Left colon (tissue), 2 donors: ENCODE data around the gene ARID1A. TPM values are rescaled to one million over a fixed set of nuclear protein-coding genes. Genes with fewer than 3 reads are reported as not detected.

Source experiments
- ATAC-seq: fragments of 200-7000 bp; cut with Tn5 transposase; one replicate; pipeline ENCODE4 v1.9.1; 2020; ENCODE audit warnings: mild to moderate bottlenecking, moderate library complexity
- DNase-seq, 2 donors: peaks; one replicate each; pipeline ENCODE4 v3.0.0-alpha.2; 2020
- intact Hi-C, 2 donors: fragments of 100-400 bp; cut with DNase I in 1 of 2; cut with micrococcal nuclease in 1 of 2; formaldehyde crosslinking; loops; one replicate each; pipeline versions ENCODE4 v1.11.2 to v1.14.0; 2022; cut with DNase I, micrococcal nuclease
- total RNA-seq, 2 donors: library from RNA; stranded (reverse); fragmentation: NEBNext Ultra II Directional; extraction: Animal tissue kit (Norgen Biotek cat#: 25700); gene quantifications; one replicate each; pipeline ENCODE4 v1.2.1, GENCODE V29; 2021
- donor health status: DM: no; HTN: no; CAD: no.
- donor health status: DM: yes; HTN: yes; CAD: no.

ARID1A gene
- total RNA-seq, 2 donors from 2014 or later = 60.2 to 61.4 TPM

GRCh38 chr1:26745191-26745590 is 49.4 kb downstream of the ARID1A start:
- DNase-seq (no peak), ATAC-seq (no peak)
- intact Hi-C loops = no loop called here

GRCh38 chr1:26747048-26747447 is 51.2 kb downstream of the ARID1A start:
- no peak for DNase-seq
- ATAC-seq = no peak
- intact Hi-C loops = no loop called here

- ATAC-seq = no peak
- no peak for DNase-seq
- intact Hi-C loops = no loop called here
Measured at GRCh38 chr1:26748351-26748750, 52.5 kb downstream of the ARID1A start.

DNA sequence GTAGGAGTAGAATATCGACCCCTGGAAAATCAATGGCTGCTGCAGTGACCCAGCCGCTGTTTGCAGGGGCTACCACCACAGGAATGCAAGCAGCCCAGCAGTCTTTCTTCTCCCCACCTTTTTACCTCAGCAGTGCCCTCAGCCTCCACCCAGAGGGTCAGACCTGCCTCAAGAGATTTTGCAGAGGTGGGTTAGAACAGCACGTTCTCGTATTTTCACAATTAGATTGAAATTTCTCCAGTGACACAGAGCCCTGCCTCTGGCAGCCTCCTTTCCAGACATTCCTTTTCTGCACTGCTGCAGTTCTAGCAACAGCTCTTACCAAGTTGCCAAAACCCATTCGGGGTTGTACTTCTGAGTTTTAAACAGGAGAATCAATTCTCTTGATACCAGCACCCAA is 53.6 kb downstream of the ARID1A start:
- ATAC-seq = no peak
- intact Hi-C loops = no loop called here
- DNase-seq = no peak

- ATAC-seq (peak; percentile 48), DNase-seq (no peak)
- intact Hi-C loops = no loop called here
Measured at GRCh38 chr1:26750428-26750827, 54.6 kb downstream of the ARID1A start.

DNA sequence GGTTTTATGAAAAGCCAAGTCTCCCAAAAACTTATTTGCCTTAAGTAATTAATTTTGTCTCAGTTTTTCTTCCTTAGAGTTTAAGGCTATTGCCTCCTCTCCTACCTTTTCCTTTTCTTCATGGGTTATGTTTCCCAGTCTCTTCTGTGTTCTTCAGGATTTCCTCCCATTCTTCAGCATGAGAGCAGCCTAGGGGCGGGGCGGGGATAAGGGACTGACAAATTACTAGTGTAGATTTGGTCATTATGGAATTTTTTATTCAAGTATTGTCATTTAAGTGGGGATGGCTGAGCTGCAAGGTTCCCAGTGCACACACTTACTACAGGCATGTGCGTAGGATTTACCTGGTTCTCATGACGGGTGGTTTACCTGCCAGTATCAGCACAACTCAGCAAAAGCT is 56.7 kb downstream of the ARID1A start:
- no peak for ATAC-seq
- DNase-seq = no peak
- intact Hi-C loops = no loop called here

DNA sequence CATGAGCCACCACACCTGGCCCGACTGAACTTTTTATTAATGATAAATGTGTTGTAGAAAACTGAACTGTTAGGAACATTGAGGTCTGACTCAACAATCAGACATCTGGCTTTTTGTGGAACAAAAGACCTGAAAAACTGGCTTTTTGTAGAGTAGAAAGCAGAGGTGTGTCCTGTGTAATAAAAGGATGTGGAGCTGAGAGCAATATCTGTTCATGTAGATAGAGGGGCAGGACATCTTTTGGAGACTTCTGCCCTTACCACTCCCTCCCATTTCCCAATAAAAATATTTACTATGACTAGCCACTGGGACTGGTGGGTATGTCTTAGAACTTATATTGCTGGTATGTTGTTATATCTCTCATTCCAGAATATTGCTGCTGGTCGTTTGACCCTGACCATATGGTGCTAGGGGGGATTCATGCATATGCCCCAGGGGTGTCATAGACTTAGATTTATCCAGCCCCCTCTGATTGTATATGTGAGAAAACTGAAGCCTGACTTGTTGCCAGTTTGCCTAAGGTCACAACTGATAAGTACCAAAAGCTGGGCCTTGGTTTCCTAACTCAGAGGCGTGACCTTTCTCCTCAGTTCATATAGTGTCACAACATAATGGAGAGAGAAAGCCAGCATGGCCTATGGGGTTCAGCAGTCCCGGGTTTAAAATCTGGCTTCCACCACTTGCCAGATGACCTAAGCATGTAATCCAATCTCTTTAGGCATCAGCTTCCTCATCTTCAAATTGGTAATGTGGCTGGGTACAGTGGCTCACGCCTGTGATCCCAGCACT is 58.5 kb downstream of the ARID1A start:
- intact Hi-C loops = no loop called here
- DNase-seq (no peak), ATAC-seq (no peak)

- ATAC-seq (no peak), DNase-seq (no peak)
- intact Hi-C loops = no loop called here
Measured at GRCh38 chr1:26758358-26758757, 62.5 kb downstream of the ARID1A start.

GRCh38 chr1:26759531-26759930 is 63.7 kb downstream of the ARID1A start:
- no peak for ATAC-seq
- intact Hi-C loops = no loop called here
- DNase-seq = no peak

DNA sequence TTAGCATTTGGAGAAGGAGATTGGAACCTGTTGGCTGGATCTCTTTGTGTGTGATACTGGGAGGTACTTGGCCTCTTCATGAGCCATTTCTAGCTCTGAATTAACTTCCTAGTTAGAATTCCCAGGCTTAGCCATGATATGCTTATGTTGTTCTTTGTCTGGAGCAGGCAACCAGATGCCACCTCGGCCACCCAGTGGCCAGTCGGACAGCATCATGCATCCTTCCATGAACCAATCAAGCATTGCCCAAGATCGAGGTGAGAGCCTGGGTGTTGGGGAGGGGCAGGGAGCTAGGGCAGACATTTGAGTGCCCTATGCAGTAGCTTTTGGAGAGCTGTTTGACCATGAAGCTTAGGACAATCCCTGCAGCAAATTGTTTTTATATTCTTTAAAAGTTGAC is 65.4 kb downstream of the ARID1A start:
- intact Hi-C loops = no loop called here
- DNase-seq (no peak), ATAC-seq (peak; percentile 37)

GRCh38 chr1:26767714-26768113 is 71.9 kb downstream of the ARID1A start:
- intact Hi-C loops = no loop called here

GRCh38 chr1:26768755-26769154 is 72.9 kb downstream of the ARID1A start:
- peak; percentile 35 for ATAC-seq
- DNase-seq = no peak
- intact Hi-C loops = no loop called here

More at GRCh38 chr1:26767714-26768113, 71.9 kb downstream of the ARID1A start:
- no peak for DNase-seq
- no peak for ATAC-seq

- ATAC-seq = no peak
Measured at GRCh38 chr1:26771285-26771642, 75.4 kb downstream of the ARID1A start.

DNA sequence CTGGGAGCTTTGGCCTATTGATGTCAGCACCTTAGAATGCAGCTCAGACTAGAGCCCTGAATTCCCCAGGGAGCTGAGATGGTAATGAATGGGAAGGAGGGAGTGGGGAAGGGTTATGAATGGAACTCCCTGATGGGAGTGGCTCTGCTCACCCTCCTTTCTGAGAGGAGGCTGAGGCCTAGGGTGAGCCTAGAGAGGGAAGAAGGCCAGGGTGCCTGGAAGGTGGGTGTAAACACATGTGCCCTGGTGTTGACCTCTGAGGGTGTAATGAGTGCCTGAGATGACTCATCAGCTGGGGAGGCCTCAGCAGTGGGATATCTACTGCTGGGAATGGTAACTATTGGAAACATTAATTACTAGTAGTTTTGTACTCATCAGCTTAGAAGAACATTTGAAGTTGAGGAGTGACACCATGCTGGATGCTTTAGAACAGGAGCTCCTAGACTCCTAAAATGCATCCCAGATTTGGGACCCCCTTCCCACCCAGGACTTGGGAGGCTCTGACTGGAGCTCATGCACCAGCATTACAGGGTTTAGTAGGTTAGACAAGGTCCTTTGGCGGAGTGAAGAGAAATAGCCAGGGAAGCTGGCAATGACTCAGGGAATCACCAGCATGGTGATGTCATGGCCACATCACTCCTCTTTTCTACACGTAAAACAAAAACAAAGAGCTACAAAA is 76.0 kb downstream of the ARID1A start:
- intact Hi-C loops = no loop called here
- ATAC-seq (peak; percentile 61), DNase-seq (no peak)

More at GRCh38 chr1:26771285-26771642, 75.4 kb downstream of the ARID1A start:
- intact Hi-C loops = no loop called here
- no peak for DNase-seq

DNA sequence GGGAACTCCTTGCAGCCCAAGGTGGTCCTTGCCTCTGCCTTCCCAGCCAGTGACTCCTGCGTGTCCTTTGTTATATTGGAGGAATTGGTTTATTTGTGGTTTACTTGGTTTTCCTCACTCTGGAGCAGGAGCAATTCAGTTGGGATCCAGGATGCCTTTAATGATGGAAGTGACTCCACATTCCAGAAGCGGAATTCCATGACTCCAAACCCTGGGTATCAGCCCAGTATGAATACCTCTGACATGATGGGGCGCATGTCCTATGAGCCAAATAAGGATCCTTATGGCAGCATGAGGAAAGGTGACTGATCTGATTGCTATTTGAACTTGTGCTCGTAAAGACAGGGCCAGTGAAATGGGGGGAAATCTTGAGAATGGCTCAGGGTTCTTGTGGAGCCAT is 76.9 kb downstream of the ARID1A start:
- ATAC-seq (no peak), DNase-seq (no peak)
- intact Hi-C loops = no loop called here

- ATAC-seq = no peak
- intact Hi-C loops = no loop called here
- DNase-seq = no peak
Measured at GRCh38 chr1:26774462-26774861, 78.6 kb downstream of the ARID1A start.

DNA sequence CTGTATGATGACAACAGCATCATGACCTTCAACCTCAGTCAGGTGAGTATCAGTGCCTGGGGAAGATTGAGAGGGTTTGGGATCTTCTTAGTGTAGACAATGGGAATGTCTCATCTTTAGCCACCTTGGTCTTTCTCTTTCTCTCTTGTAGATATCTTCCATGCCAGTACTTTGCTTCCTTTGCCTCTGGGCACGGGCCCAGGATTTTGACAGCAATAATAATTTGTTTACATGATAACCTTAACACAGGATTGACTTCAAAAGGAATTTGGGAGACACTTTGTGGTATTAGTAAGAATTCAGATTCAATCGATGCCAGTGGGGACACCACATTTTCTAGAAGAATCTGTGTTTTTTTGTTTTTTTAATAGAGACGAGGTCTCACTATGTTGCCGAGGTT is 79.9 kb downstream of the ARID1A start:
- intact Hi-C loops = no loop called here
- DNase-seq (no peak), ATAC-seq (no peak)

DNA sequence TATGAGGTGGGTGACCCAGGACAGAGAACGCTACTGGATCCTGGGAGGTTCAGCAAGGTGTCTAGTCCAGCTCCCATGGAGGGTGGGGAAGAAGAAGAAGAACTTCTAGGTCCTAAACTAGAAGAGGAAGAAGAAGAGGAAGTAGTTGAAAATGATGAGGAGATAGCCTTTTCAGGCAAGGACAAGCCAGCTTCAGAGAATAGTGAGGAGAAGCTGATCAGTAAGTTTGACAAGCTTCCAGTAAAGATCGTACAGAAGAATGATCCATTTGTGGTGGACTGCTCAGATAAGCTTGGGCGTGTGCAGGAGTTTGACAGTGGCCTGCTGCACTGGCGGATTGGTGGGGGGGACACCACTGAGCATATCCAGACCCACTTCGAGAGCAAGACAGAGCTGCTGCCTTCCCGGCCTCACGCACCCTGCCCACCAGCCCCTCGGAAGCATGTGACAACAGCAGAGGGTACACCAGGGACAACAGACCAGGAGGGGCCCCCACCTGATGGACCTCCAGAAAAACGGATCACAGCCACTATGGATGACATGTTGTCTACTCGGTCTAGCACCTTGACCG is 83.4 kb downstream of the ARID1A start:
- intact Hi-C loops = no loop called here
- no peak for ATAC-seq
- DNase-seq = no peak

- intact Hi-C loops = no loop called here
- DNase-seq = no peak
- ATAC-seq = no peak
Measured at GRCh38 chr1:26780344-26780957, 84.6 kb downstream of the ARID1A start.
